OCI-LY7 (cell line): Measurements from ENCODE around the gene POLDIP3. TPM values are rescaled to one million over a fixed set of nuclear protein-coding genes. Genes with fewer than 3 reads are reported as not detected.
"Not testable (repeated sequence)": the region's sequence is repeated elsewhere in the genome, so short reads cannot be mapped to it uniquely, and the experiment has no call there.

Source experiments
- BruUV-seq: library from RNA; stranded (reverse); fragments of 400-500 nt; replicated peaks from 2 replicates; lab custom pipeline; 2021; lab: Mats Ljungman, UMichigan
- CTCF ChIA-PET: fragments of 300-600 bp; sonication (Branson Sonifier 250); formaldehyde crosslinking; loops from one replicate; lab custom pipeline; 2022; ENCODE audit warnings: antibody characterized with exemption; ENCODE audit not compliant: unreplicated experiment; lab: Charles Lee
- POLR2A ChIA-PET: fragments of 300-600 bp; sonication (Branson Sonifier 250); formaldehyde crosslinking; loops from one replicate; lab custom pipeline; 2022; ENCODE audit warnings: antibody characterized with exemption; lab: Charles Lee
- DNase-seq: peaks from one replicate; pipeline ENCODE4 v3.0.0-alpha.2; 2015; ENCODE audit warnings: low spot score
- H2AFZ ChIP-seq: fragments of 200-600 bp; sonication (generic), shearing (Covaris generic); 2 replicates; pipeline ENCODE4 v1.6.1; 2014; ENCODE audit warnings: mild to moderate bottlenecking, antibody characterized with exemption, low read length, moderate library complexity
- H3K27ac ChIP-seq: fragments of 200-600 bp; sonication (generic); 2 replicates; pipeline ENCODE4 v1.5.1; 2014; ENCODE audit warnings: mixed run types, low read depth, mild to moderate bottlenecking, moderate library complexity, low read length, inconsistent platforms; ENCODE audit not compliant: poor library complexity, severe bottlenecking
- H3K36me3 ChIP-seq: fragments of 200-600 bp; sonication (generic); 2 replicates; pipeline ENCODE4 v1.6.1; 2014; ENCODE audit warnings: mild to moderate bottlenecking, antibody characterized with exemption, low read length, moderate library complexity, mixed read lengths; ENCODE audit not compliant: insufficient read depth
- H3K4me1 ChIP-seq: fragments of 200-600 bp; sonication (generic); 2 replicates; pipeline ENCODE4 v1.5.1; 2014; ENCODE audit warnings: mild to moderate bottlenecking, low read length; ENCODE audit not compliant: insufficient read depth, poor library complexity, severe bottlenecking
- H3K4me2 ChIP-seq: fragments of 200-600 bp; sonication (generic); 2 replicates; pipeline ENCODE4 v1.6.1; 2014; ENCODE audit warnings: mild to moderate bottlenecking, low read length
- H3K4me3 ChIP-seq: fragments of 200-600 bp; sonication (generic); 2 replicates; pipeline ENCODE4 v1.5.1; 2014; ENCODE audit warnings: mild to moderate bottlenecking, low read depth, low read length; ENCODE audit not compliant: poor library complexity, severe bottlenecking
- H3K79me2 ChIP-seq: fragments of 200-600 bp; sonication (generic); 2 replicates; pipeline ENCODE4 v1.6.1; 2016; ENCODE audit warnings: low read depth, mild to moderate bottlenecking, low read length, moderate library complexity, mixed read lengths; ENCODE audit not compliant: insufficient read depth
- H3K9me2 ChIP-seq: fragments of 200-600 bp; sonication (generic); 2 replicates; pipeline ENCODE4 v1.6.1; 2016; ENCODE audit warnings: mild to moderate bottlenecking, low read length, mixed read lengths; ENCODE audit not compliant: insufficient read depth
- H3K9me3 ChIP-seq: fragments of 200-600 bp; sonication (generic); 2 replicates; pipeline ENCODE4 v1.6.1; 2014; ENCODE audit warnings: mild to moderate bottlenecking, mixed run types, low read length, mixed read lengths
- H4K20me1 ChIP-seq: fragments of 200-600 bp; sonication (generic); 2 replicates; pipeline ENCODE4 v1.6.1; 2014; ENCODE audit warnings: mild to moderate bottlenecking, antibody characterized with exemption, low read length, moderate library complexity, mixed read lengths; ENCODE audit not compliant: insufficient read depth
- CTCF ChIP-seq: fragments of 200-600 bp; sonication (generic); conservative IDR thresholded peaks from 2 replicates; pipeline ENCODE4 v1.5.1; 2014; ENCODE audit warnings: mild to moderate bottlenecking, antibody characterized with exemption, low read length, moderate library complexity, mixed read lengths
- EZH2phosphoT487 ChIP-seq: fragments of 200-600 bp; sonication (generic); IDR thresholded peaks from 2 replicates; pipeline ENCODE4 v1.6.1; 2018; ENCODE audit warnings: low read depth, borderline replicate concordance, mild to moderate bottlenecking, mixed run types, antibody characterized with exemption, low read length, moderate library complexity, mixed read lengths
- intact Hi-C: fragments of 100-400 bp; cut with micrococcal nuclease; formaldehyde crosslinking; loops from one replicate; pipeline ENCODE4 v1.10.0; 2022; ENCODE audit not compliant: unreplicated experiment
- total RNA-seq, 2 experiments: library from RNA; depleted of rRNA in 1 of 2; stranded (reverse); fragments of >200 nt in 1 of 2; shearing (Covaris generic) in 1 of 2; gene quantifications; 2 replicates each; pipeline ENCODE4 v1.2.3, GENCODE V29; 2014 to 2022

POLDIP3 gene
- total RNA-seq, 2 experiments from 2014 or later: 70.7 to 73.5 TPM

GRCh38 chr22:42571068-42571467 is 43.6 kb downstream of the POLDIP3 start:
- CTCF ChIA-PET, H3K9me2 ChIP-seq, H3K79me2 ChIP-seq, H3K9me3 ChIP-seq, H3K27ac ChIP-seq, H3K4me3 ChIP-seq, intact Hi-C loops, DNase-seq, H2AFZ ChIP-seq, H3K4me2 ChIP-seq, H3K4me1 ChIP-seq, H4K20me1 ChIP-seq, BruUV-seq: not testable (repeated sequence)
- POLR2A ChIA-PET: interaction anchor here (0.6 kb wide), 1 partner anchor 26 kb away, joined by 4 read pairs; no protein-coding TSS in a partner anchor
- H3K36me3 ChIP-seq: peaks cover 75% of the 10 kb centered on the region

GRCh38 chr22:42570580-42570979 is 44.1 kb downstream of the POLDIP3 start:
- BruUV-seq, CTCF ChIA-PET, POLR2A ChIA-PET: not testable (repeated sequence)

GRCh38 chr22:42567950-42568349 is 46.7 kb downstream of the POLDIP3 start:
- H3K4me1 ChIP-seq, H3K9me3 ChIP-seq, H4K20me1 ChIP-seq, H2AFZ ChIP-seq, H3K27ac ChIP-seq, H3K4me2 ChIP-seq, BruUV-seq, DNase-seq, intact Hi-C loops, CTCF ChIA-PET, H3K9me2 ChIP-seq, H3K79me2 ChIP-seq, H3K4me3 ChIP-seq: not testable (repeated sequence)
- H3K36me3 ChIP-seq: peaks cover 82% of the 10 kb centered on the region
- POLR2A ChIA-PET: interaction anchor here (1.1 kb wide), 1 partner anchor 14 kb away, joined by 3 read pairs; no protein-coding TSS in a partner anchor

More at GRCh38 chr22:42570580-42570979, 44.1 kb downstream of the POLDIP3 start:
- H3K36me3 ChIP-seq: peaks cover 77% of the 10 kb centered on the region
- H3K9me3 ChIP-seq, H3K27ac ChIP-seq, intact Hi-C loops, H3K79me2 ChIP-seq, H2AFZ ChIP-seq, DNase-seq, H4K20me1 ChIP-seq, H3K4me2 ChIP-seq, H3K4me1 ChIP-seq, H3K4me3 ChIP-seq, H3K9me2 ChIP-seq: not testable (repeated sequence)

- BruUV-seq: no TSS peak
- intact Hi-C loops: no loop called here
These were observed 48.7 kb downstream of the POLDIP3 start for GRCh38 chr22:42565956-42566355.

More at GRCh38 chr22:42565956-42566355, 48.7 kb downstream of the POLDIP3 start:
- no peak overlapping the region for H3K4me3 ChIP-seq
- no peaks in the 10 kb centered on the region for H3K9me3 ChIP-seq
- H4K20me1 ChIP-seq: no peaks in the 10 kb centered on the region
- no peaks in the 10 kb centered on the region for H3K9me2 ChIP-seq
- H3K27ac ChIP-seq: no peak overlapping the region
- no peak for TF ChIP-seq EZH2phosphoT487
- TF ChIP-seq CTCF: no peak
- H3K4me1 ChIP-seq: peaks cover 25% of the 10 kb centered on the region
- ChIA-PET CTCF (no interaction called here), POLR2A (no interaction called here)
- H3K36me3 ChIP-seq: peaks cover 74% of the 10 kb centered on the region
- no peak for DNase-seq
- H3K79me2 ChIP-seq: no peaks in the 10 kb centered on the region
- no peak overlapping the region for H2AFZ ChIP-seq
- no peak overlapping the region for H3K4me2 ChIP-seq
